PFSK-1 (cell line): ENCODE results near the gene LRRC7.

Experiments used
- FOXP2 ChIP-seq: optimal IDR thresholded peaks from 2 replicates; pipeline ENCODE3; 2011; ENCODE audit warnings: borderline replicate concordance, control low read depth, inconsistent platforms; ENCODE audit not compliant: insufficient read depth; ENCODE audit errors: extremely low read length, extremely low read depth
- POLR2AphosphoS5 ChIP-seq: IDR thresholded peaks from 2 replicates; pipeline ENCODE4 v1.6.1; 2012; ENCODE audit warnings: low read depth, mild to moderate bottlenecking, control low read depth, low read length, moderate library complexity
- REST ChIP-seq, 2 experiments: IDR thresholded peaks; 2 replicates each; pipeline versions ENCODE4 v1.6.1 to v1.8.0; 2011 to 2012; ENCODE audit warnings: low read depth in 2 of 2, low read length in 2 of 2, control low read depth in 1 of 2, inconsistent platforms in 1 of 2, mild to moderate bottlenecking in 1 of 2, moderate library complexity in 1 of 2; ENCODE audit not compliant: insufficient read depth in 1 of 2
- SIN3A ChIP-seq: IDR thresholded peaks from 2 replicates; pipeline ENCODE4 v1.6.1; 2012; ENCODE audit warnings: mild to moderate bottlenecking, low read length, moderate library complexity, borderline replicate concordance; ENCODE audit not compliant: insufficient read depth
- TAF1 ChIP-seq: IDR thresholded peaks from 2 replicates; pipeline ENCODE4 v1.6.1; 2012; ENCODE audit warnings: low read length, control low read depth, borderline replicate concordance; ENCODE audit not compliant: insufficient read depth

LRRC7 gene

GRCh38 chr1:70066711-70067110, 499.0 kb downstream of the LRRC7 start:
- TF ChIP-seq REST (IDR thresholded peaks at IDR 0.05; ENCODE audit: insufficient read depth in 1 of 2, low read depth in 2 of 2, low read length in 2 of 2) (no peak), POLR2AphosphoS5 (no peak), SIN3A (no peak), FOXP2 (no peak), TAF1 (no peak)

- TF ChIP-seq POLR2AphosphoS5, result no peak
- TF ChIP-seq FOXP2, result no peak
- TF ChIP-seq SIN3A, result no peak
- no peak for TF ChIP-seq REST (IDR thresholded peaks at IDR 0.05; ENCODE audit: insufficient read depth in 1 of 2, low read depth in 2 of 2, low read length in 2 of 2)
- no peak for TF ChIP-seq TAF1
Measured at GRCh38 chr1:70071601-70072000, 503.9 kb downstream of the LRRC7 start.

DNA sequence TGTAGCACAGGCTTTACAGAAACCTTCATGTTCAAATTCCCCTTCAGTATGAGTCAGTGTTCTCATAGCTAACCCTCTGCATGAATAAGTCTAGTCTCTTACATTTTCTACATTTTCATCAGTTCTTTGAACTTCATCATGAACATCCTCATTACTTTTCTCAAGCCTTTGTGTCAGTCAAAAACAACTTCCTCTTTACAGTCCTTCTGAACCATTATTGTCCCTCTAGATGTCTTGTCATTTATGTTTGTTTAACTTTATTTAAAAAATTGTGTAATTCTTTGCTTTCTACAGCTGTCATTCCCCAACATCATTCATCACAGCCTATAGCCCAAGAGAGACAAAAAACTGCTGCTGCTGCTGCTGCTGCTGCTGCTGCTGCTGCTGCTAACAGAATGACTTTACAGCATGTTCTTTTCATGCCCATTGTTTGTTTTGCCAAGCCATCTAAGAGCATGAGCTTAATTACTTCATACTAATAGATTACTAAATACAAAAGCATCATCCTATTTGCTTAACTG, 504.6 kb downstream of the LRRC7 start:
- no peak for TF ChIP-seq POLR2AphosphoS5
- TF ChIP-seq SIN3A, result no peak
- TF ChIP-seq REST (IDR thresholded peaks at IDR 0.05; ENCODE audit: insufficient read depth in 1 of 2, low read depth in 2 of 2, low read length in 2 of 2), result no peak
- TF ChIP-seq FOXP2, result no peak
- no peak for TF ChIP-seq TAF1

DNA sequence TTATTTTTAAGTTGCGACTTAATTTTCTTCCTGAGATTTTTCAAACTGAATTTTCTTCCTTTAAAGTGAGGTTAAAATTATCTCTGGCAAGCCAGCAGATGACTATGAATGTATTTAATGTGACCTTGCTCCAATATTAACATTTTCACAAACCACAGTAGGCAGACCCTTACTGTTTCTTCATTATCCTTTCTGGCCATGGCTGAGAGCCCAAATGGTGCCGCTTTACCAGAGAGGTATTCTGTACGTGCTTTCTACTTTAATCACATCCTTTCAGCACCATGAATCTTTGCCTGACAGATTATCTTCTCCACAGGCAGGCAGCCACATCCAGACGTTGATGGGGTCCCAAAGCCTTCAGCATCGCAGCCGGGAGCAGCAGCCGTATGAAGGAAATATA, 508.0 kb downstream of the LRRC7 start:
- TF ChIP-seq POLR2AphosphoS5, result no peak
- no peak for TF ChIP-seq FOXP2
- no peak for TF ChIP-seq SIN3A
- TF ChIP-seq TAF1, result no peak
- no peak for TF ChIP-seq REST (IDR thresholded peaks at IDR 0.05; ENCODE audit: insufficient read depth in 1 of 2, low read depth in 2 of 2, low read length in 2 of 2)

GRCh38 chr1:70077066-70077465, 509.3 kb downstream of the LRRC7 start:
- TF ChIP-seq SIN3A, result no peak
- no peak for TF ChIP-seq FOXP2
- no peak for TF ChIP-seq POLR2AphosphoS5
- TF ChIP-seq TAF1, result no peak
- no peak for TF ChIP-seq REST (IDR thresholded peaks at IDR 0.05; ENCODE audit: insufficient read depth in 1 of 2, low read depth in 2 of 2, low read length in 2 of 2)
